Activated CD4-positive, alpha-beta T cell treated with anti-CD3 and anti-CD28 coated beads, Interleukin-2, amount 10 ng/mL, durations not matched to agents 7 days and 5 days (primary cell): ENCODE measurements around the gene LPAR1. TPM values are rescaled to one million over a fixed set of nuclear protein-coding genes. Genes with fewer than 3 reads are reported as not detected.
"Not testable (repeated sequence)": the region's sequence is repeated elsewhere in the genome, so short reads cannot be mapped to it uniquely, and the experiment has no call there.

ENCODE experiments used
- CTCF ChIA-PET: fragments of 350-600 bp; sonication (Branson Sonifier 250); formaldehyde crosslinking; loops from one replicate; lab custom pipeline; 2021; ENCODE audit warnings: antibody characterized with exemption; lab: Charles Lee
- POLR2A ChIA-PET: fragments of 350-600 bp; sonication (Branson Sonifier 250); formaldehyde crosslinking; loops from one replicate; lab custom pipeline; 2021; ENCODE audit warnings: antibody characterized with exemption; lab: Charles Lee
- DNase-seq: peaks from one replicate; pipeline ENCODE4 v3.0.0-alpha.2; 2020
- H3K27ac Mint-ChIP-seq: one replicate; pipeline ENCODE4 v1.8.0; 2021; ENCODE audit warnings: mild to moderate bottlenecking, moderate library complexity, mixed read lengths
- H3K27me3 Mint-ChIP-seq: one replicate; pipeline ENCODE4 v1.8.0; 2021; ENCODE audit warnings: mixed read lengths
- H3K36me3 Mint-ChIP-seq: one replicate; pipeline ENCODE4 v1.8.0; 2021; ENCODE audit warnings: low read depth, mixed read lengths
- H3K4me1 Mint-ChIP-seq: one replicate; pipeline ENCODE4 v1.8.0; 2021; ENCODE audit warnings: mixed read lengths
- H3K4me3 Mint-ChIP-seq: one replicate; pipeline ENCODE4 v1.8.0; 2021; ENCODE audit warnings: mild to moderate bottlenecking, moderate library complexity, mixed read lengths
- H3K9me3 Mint-ChIP-seq: one replicate; pipeline ENCODE4 v1.8.0; 2021; ENCODE audit warnings: mixed read lengths
- total RNA-seq, 2 experiments: library from RNA; stranded (reverse); gene quantifications; one replicate each; pipeline ENCODE4 v1.2.3, GENCODE V29; 2021

Gene LPAR1
- total RNA-seq, 2 experiments from 2014 or later, result not detected

DNA sequence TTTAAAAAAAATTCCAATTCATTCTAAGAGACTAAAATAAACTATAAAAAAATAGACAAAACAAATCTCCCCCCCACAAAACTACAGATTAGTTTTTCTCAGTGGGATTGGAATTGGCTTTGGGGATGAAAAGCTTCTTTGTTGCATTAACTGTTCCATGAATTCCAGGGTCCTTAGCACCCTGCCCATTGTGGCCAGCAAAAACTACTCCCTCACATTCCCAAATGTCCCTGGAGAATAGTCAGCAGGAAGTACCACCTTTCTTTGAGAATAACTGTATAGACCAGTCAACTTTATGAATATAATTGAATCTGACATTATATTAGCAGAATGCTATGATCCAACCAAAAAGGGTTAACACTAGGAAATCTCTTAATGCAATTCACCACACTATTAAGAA, 147.9 kb downstream of the LPAR1 start:
- H3K4me3 Mint-ChIP-seq, result no peak overlapping the region
- ChIA-PET CTCF (interaction anchor here (0.6 kb wide), 1 partner anchor 564 kb away, joined by 4 read pairs; no protein-coding TSS in a partner anchor), POLR2A (no interaction called here)
- no peak for DNase-seq
- no peak overlapping the region for H3K27ac Mint-ChIP-seq
- no peaks in the 10 kb centered on the region for H3K9me3 Mint-ChIP-seq
- no peaks in the 10 kb centered on the region for H3K4me1 Mint-ChIP-seq
- no peaks in the 10 kb centered on the region for H3K27me3 Mint-ChIP-seq
- no peaks in the 10 kb centered on the region for H3K36me3 Mint-ChIP-seq

- H3K27me3 Mint-ChIP-seq, result no peaks in the 10 kb centered on the region
- no peak for DNase-seq
- no peak overlapping the region for H3K27ac Mint-ChIP-seq
- no peak overlapping the region for H3K4me3 Mint-ChIP-seq
- ChIA-PET CTCF (no interaction called here), POLR2A (interaction anchor here (0.5 kb wide), 1 partner anchor 259 kb away, joined by 3 read pairs; no protein-coding TSS in a partner anchor)
- H3K4me1 Mint-ChIP-seq, result no peaks in the 10 kb centered on the region
- no peaks in the 10 kb centered on the region for H3K9me3 Mint-ChIP-seq
- H3K36me3 Mint-ChIP-seq, result no peaks in the 10 kb centered on the region
Observed at GRCh38 chr9:110887276-110887675, 151.0 kb downstream of the LPAR1 start.

GRCh38 chr9:110886832-110887231, 151.4 kb downstream of the LPAR1 start:
- no peak for DNase-seq
- no peaks in the 10 kb centered on the region for H3K27me3 Mint-ChIP-seq
- no peak overlapping the region for H3K4me3 Mint-ChIP-seq
- H3K4me1 Mint-ChIP-seq, result no peaks in the 10 kb centered on the region
- no peaks in the 10 kb centered on the region for H3K9me3 Mint-ChIP-seq
- CTCF ChIA-PET, result no interaction called here
- no peak overlapping the region for H3K27ac Mint-ChIP-seq
- H3K36me3 Mint-ChIP-seq, result no peaks in the 10 kb centered on the region
- POLR2A ChIA-PET, result no interaction called here

DNA sequence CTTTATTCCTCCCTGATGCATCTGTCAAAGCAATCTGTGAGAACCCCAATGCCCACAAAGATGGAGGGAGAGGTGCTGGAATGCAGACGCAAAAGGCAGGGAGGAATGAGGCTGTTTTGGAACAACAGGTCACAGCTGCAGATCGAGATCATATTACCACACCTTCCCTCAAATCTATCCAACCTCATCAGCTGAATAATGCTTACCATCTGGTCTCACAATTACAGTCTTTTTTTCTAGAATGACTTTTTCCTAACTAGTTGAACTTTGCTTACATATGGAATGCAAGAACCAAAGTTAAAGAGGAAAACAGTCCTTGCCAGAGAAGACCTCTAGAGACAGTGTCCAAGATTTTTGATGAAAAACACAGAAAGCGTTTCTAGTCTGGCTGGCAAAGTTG, 158.1 kb downstream of the LPAR1 start:
- Mint-ChIP-seq H3K27me3 (peaks cover 3% of the 10 kb centered on the region), H3K4me1 (no peaks in the 10 kb centered on the region), H3K4me3 (no peak overlapping the region), H3K36me3 (no peaks in the 10 kb centered on the region), H3K9me3 (no peaks in the 10 kb centered on the region), H3K27ac (no peak overlapping the region)
- DNase-seq, result no peak
- ChIA-PET CTCF (no interaction called here), POLR2A (no interaction called here)

DNA sequence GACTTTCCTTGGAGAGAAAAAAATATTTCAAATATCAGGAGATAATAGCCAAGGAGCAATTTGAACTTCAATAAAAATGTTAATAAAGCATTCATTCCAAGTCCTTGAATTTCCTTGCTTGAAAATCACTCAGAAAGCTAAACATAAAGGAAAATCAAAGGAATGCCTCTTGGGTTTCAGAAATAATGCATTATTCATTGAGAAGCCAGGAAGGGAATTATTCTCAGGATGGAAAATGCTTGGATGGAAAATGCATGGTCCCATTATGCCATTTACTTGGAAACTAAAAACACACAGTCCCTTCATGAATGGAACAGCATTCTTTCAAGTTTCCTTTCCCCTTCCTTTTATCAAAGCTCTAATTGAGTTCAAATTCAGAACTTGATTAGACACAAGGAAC, 160.9 kb downstream of the LPAR1 start:
- no peak for DNase-seq
- H3K36me3 Mint-ChIP-seq, result no peaks in the 10 kb centered on the region
- H3K27me3 Mint-ChIP-seq, result peaks cover 3% of the 10 kb centered on the region
- H3K9me3 Mint-ChIP-seq, result no peaks in the 10 kb centered on the region
- CTCF ChIA-PET, result interaction anchor here (1.8 kb wide), 1 partner anchor 18 kb away, joined by 3 read pairs; no protein-coding TSS in a partner anchor
- H3K4me1 Mint-ChIP-seq, result no peaks in the 10 kb centered on the region
- POLR2A ChIA-PET, result no interaction called here
- no peak overlapping the region for H3K27ac Mint-ChIP-seq
- H3K4me3 Mint-ChIP-seq, result no peak overlapping the region

GRCh38 chr9:110876929-110877328, 161.3 kb downstream of the LPAR1 start:
- DNase-seq, result no peak
- Mint-ChIP-seq H3K27me3 (peaks cover 3% of the 10 kb centered on the region), H3K36me3 (no peaks in the 10 kb centered on the region), H3K4me1 (no peaks in the 10 kb centered on the region), H3K9me3 (no peaks in the 10 kb centered on the region), H3K4me3 (no peak overlapping the region), H3K27ac (no peak overlapping the region)
- ChIA-PET CTCF (no interaction called here), POLR2A (no interaction called here)

DNA sequence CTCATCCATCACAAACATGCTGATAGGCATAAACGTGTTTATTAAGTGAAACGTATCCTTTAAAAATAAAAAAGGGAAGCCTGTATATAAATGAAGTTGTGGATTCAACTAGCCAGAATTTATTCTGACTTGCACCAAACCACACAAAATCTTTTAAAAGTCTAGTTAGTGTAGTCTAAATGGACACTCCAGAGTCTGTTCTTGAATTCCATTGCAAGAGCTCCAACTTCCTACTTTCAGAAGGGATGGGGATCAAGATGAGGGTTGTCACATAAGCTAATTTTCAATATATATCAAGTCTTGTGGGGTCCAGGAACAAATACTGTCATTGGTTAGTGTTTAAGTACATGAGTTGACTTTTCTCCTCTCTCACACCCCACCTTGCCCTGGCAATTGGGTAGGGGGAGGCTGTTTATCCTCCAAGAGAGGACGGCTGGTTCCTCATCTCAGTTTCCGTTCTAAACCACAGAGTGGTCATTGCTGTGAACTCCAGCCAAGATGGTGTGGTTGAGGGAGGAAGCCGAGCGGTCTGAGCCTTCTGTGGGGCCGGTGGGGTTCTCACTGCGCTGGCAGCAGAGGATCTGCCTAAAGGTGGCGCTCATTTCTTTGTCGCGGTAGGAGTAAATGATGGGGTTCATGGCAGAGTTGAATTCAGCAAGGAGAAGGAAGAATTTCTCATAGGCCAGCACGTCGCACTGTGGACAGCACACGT, 163.2 kb downstream of the LPAR1 start:
- CTCF ChIA-PET, result no interaction called here
- no peak overlapping the region for H3K27ac Mint-ChIP-seq
- peaks cover 3% of the 10 kb centered on the region for H3K27me3 Mint-ChIP-seq
- H3K4me1 Mint-ChIP-seq, result peaks cover 2% of the 10 kb centered on the region
- H3K4me3 Mint-ChIP-seq, result no peak overlapping the region
- no peaks in the 10 kb centered on the region for H3K9me3 Mint-ChIP-seq
- no peak for DNase-seq
- POLR2A ChIA-PET, result no interaction called here
- H3K36me3 Mint-ChIP-seq, result no peaks in the 10 kb centered on the region

GRCh38 chr9:110872920-110873319, 165.3 kb downstream of the LPAR1 start:
- no peaks in the 10 kb centered on the region for H3K36me3 Mint-ChIP-seq
- peaks cover 4% of the 10 kb centered on the region for H3K4me1 Mint-ChIP-seq
- H3K27ac Mint-ChIP-seq, result no peak overlapping the region
- ChIA-PET POLR2A (no interaction called here), CTCF (no interaction called here)
- peaks cover 3% of the 10 kb centered on the region for H3K27me3 Mint-ChIP-seq
- no peak overlapping the region for H3K4me3 Mint-ChIP-seq
- H3K9me3 Mint-ChIP-seq, result no peaks in the 10 kb centered on the region
- DNase-seq, result no peak

DNA sequence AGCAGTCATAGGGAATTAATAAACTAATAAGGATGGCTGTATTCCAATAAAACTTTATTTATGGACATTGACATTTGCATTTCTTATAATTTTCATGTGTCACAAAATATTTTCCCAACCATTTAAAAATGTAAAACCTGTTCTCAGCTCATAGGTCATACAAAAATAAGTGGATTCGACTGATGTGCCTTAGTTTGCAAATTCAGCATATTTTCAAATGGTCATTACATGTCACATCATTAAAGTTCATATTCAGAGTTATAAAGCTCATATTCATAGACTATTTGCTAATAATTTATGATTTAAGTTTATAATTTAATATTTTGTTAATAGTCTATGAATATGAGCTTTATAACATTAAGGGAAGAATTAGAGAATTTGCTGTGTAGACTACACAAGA, 166.5 kb downstream of the LPAR1 start:
- no peak for DNase-seq
- ChIA-PET POLR2A (no interaction called here), CTCF (no interaction called here)
- peaks cover 4% of the 10 kb centered on the region for H3K4me1 Mint-ChIP-seq
- H3K27me3 Mint-ChIP-seq, result peaks cover 3% of the 10 kb centered on the region
- H3K36me3 Mint-ChIP-seq, result no peaks in the 10 kb centered on the region
- H3K9me3 Mint-ChIP-seq, result no peaks in the 10 kb centered on the region
- H3K27ac Mint-ChIP-seq, result no peak overlapping the region
- H3K4me3 Mint-ChIP-seq, result no peak overlapping the region

DNA sequence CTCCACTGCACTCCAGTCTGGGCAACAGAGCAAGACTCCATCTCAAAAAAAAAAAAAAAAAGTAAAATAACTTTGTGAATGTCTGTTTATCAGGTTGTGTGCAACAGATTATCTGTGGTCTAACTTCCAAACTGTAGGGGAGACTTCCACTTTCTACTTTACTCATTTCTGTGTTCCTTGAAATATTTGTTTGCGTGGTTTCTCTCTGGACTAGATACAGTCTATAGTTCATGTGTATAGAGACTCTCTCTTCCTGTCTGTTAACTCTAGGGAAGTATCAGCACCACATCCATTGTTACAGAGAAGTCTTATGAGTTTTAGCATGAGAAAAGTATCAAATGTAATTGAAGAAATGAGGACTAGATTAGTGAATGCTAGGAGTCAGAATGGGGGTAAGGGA, 168.3 kb downstream of the LPAR1 start:
- ChIA-PET CTCF (no interaction called here), POLR2A (no interaction called here)
- no peak for DNase-seq
- Mint-ChIP-seq H3K4me1 (peaks cover 4% of the 10 kb centered on the region), H3K9me3 (no peaks in the 10 kb centered on the region), H3K27me3 (no peaks in the 10 kb centered on the region), H3K36me3 (no peaks in the 10 kb centered on the region), H3K4me3 (no peak overlapping the region), H3K27ac (no peak overlapping the region)

GRCh38 chr9:110864011-110864410, 174.3 kb downstream of the LPAR1 start:
- Mint-ChIP-seq H3K9me3 (peaks cover 9% of the 10 kb centered on the region), H3K27ac (no peak overlapping the region), H3K4me3 (no peak overlapping the region), H3K27me3 (no peaks in the 10 kb centered on the region), H3K36me3 (no peaks in the 10 kb centered on the region), H3K4me1 (no peaks in the 10 kb centered on the region)
- ChIA-PET POLR2A (no interaction called here), CTCF (no interaction called here)
- no peak for DNase-seq

DNA sequence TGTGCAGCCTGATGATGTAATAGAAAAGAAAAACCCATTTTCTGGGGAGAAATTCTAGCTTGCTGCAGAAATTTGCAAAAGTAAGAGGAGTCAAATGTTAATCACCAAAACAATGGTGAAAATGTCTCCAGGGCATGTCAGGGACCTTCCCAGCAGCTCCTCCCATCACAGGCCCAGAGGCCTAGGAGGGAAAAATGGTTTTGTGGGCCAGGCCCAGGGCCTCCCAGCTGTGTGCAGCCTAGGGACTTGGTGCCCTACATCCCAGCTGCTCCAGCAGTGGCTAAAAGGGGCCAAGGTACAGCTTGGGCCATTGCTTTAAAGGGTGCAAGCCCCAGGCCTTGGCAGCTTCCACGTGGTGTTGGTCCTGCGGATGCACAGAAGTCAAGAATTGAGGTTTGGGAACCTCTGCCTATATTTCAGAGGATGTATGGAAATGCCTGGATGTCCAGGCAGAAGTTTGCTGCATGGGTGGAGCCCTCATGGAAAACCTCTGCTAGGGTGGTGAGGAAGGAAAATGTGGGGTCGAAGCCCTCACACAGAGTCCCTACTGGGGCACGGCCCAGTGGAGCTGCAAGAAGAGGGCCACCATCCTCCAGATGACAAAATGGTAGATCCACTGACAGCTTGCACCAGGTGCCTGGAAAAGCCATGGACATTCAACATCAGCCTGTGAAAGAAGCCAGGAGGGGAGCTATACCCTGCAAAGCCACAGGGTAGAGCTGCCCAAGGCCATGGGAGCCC, 176.7 kb downstream of the LPAR1 start:
- peaks cover 16% of the 10 kb centered on the region for H3K9me3 Mint-ChIP-seq
- DNase-seq, CTCF ChIA-PET, POLR2A ChIA-PET, H3K36me3 Mint-ChIP-seq, H3K4me1 Mint-ChIP-seq, H3K27ac Mint-ChIP-seq, H3K4me3 Mint-ChIP-seq, H3K27me3 Mint-ChIP-seq: not testable (repeated sequence)

DNA sequence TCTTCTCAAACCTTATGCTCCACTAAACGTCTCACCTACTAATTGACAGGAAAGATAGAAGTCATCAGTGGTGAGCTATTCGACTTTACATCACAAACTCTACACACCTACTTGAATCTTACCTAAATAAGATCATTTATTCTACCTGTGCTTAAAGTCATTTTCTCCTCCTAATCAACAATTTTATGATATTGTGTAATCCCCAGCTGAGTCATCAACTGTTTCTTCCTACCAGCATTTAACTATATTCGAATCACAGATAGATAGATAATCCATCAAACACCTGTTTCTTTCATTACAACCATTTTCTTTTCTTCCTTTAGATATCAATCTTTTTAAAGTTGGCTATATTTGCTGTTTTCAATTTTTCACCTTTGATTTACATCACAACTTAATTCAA, 181.5 kb downstream of the LPAR1 start:
- Mint-ChIP-seq H3K27me3 (no peaks in the 10 kb centered on the region), H3K4me1 (no peaks in the 10 kb centered on the region), H3K4me3 (no peak overlapping the region), H3K36me3 (no peaks in the 10 kb centered on the region), H3K27ac (no peak overlapping the region), H3K9me3 (peaks cover 17% of the 10 kb centered on the region)
- CTCF ChIA-PET, result no interaction called here
- POLR2A ChIA-PET, result no interaction called here
- no peak for DNase-seq
